ENCODE measurements around the gene TCEA3. TPM values are rescaled to one million over a fixed set of nuclear protein-coding genes. Genes with fewer than 3 reads are reported as not detected.

Gene TCEA3
- total and polyA plus RNA-seq, 7 donors = 70.2 to 301 (median 195) TPM

- no peaks in the 10 kb centered on the region for H3K27me3 ChIP-seq (ENCODE audit: insufficient read depth in 3 of 3, low read length in 2 of 3)
- H3K4me1 ChIP-seq = peaks cover 8% of the 10 kb centered on the region
- no peak overlapping the region for H3K27ac ChIP-seq
- ATAC-seq (no peak), DNase-seq (no peak)
- intact Hi-C loops (cut with DNase I) = loop anchor here in 1 of 2 donors (5.0 kb wide), 1 partner anchor 105 kb away; the partner anchor contains the start of gene E2F2
- WGBS, 3 donors = 97 to 98% (median 98%) methylated on average over 3 of the region's 3 CpGs
- no peaks in the 10 kb centered on the region for H3K9me3 ChIP-seq
- H3K4me3 ChIP-seq = no peak overlapping the region
- no peak for TF ChIP-seq CTCF (IDR thresholded peaks at IDR 0.05)
- peaks cover 2 to 42% of the 10 kb centered on the region in 2 donors for H3K36me3 ChIP-seq (ENCODE audit: insufficient read depth in 1 of 2, low read depth in 1 of 2)
Observed at GRCh38 chr1:23427550-23427949, 3.0 kb upstream of the TCEA3 start.

GRCh38 chr1:23426828-23427227 lies 2.3 kb upstream of the TCEA3 start:
- no peak for DNase-seq
- Histone ChIP-seq H3K27me3 (ENCODE audit: insufficient read depth in 3 of 3, low read length in 2 of 3) (no peaks in the 10 kb centered on the region), H3K9me3 (no peaks in the 10 kb centered on the region), H3K36me3 (ENCODE audit: insufficient read depth in 1 of 2, low read depth in 1 of 2) (peaks cover 2 to 36% of the 10 kb centered on the region in 2 donors), H3K27ac (no peak overlapping the region), H3K4me3 (no peak overlapping the region), H3K4me1 (peaks cover 16% of the 10 kb centered on the region)
- 62 to 80% (median 65%) methylated on average over 2 of the region's 2 CpGs for WGBS, 3 donors
- intact Hi-C loops (cut with DNase I) = loop anchor here in 1 of 2 donors (5.0 kb wide), 1 partner anchor 105 kb away; the partner anchor contains the start of gene E2F2
- ATAC-seq = no peak
- no peak for TF ChIP-seq CTCF (IDR thresholded peaks at IDR 0.05)

DNA sequence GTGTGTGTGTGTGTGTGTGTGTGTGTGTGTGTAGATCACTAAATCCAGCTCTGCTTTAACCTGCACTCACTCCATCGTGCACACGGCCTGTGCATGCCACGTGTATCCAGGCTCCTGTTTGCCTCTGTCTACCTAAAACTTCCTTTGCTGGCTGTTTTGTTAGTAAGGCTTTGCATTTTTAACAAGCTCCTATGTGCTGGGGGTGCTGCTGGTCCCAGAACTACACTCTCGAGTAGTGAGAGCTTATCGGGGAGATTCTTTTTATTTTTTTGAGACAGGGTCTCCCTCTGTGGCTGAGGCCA lies 596 bp upstream of the TCEA3 start:
- Histone ChIP-seq H3K27me3 (ENCODE audit: insufficient read depth in 3 of 3, low read length in 2 of 3) (no peaks in the 10 kb centered on the region), H3K4me3 (peak overlapping the region; percentile 75), H3K36me3 (ENCODE audit: insufficient read depth in 1 of 2, low read depth in 1 of 2) (peaks cover 0 to 19% of the 10 kb centered on the region in 2 donors), H3K27ac (peak overlapping the region; percentile 92), H3K9me3 (no peaks in the 10 kb centered on the region), H3K4me1 (peaks cover 32% of the 10 kb centered on the region)
- no peak for TF ChIP-seq CTCF (IDR thresholded peaks at IDR 0.05)
- intact Hi-C loops (cut with DNase I) = loop anchor here in 1 of 2 donors (5.0 kb wide), 1 partner anchor 107 kb away; the partner anchor contains the start of gene E2F2
- ATAC-seq (no peak), DNase-seq (no peak)
- WGBS, 3 donors = 14 to 26% (median 22%) methylated on average over 5 of the region's 5 CpGs

- ATAC-seq = peak; percentile 66 to 77 (median 74)
- H3K4me1 ChIP-seq = peaks cover 40% of the 10 kb centered on the region
- no peak for TF ChIP-seq CTCF (IDR thresholded peaks at IDR 0.05)
- H3K9me3 ChIP-seq = no peaks in the 10 kb centered on the region
- DNase-seq = peak; percentile 63 to 90
- H3K27me3 ChIP-seq (ENCODE audit: insufficient read depth in 3 of 3, low read length in 2 of 3) = no peaks in the 10 kb centered on the region
- peaks cover 0 to 6% of the 10 kb centered on the region in 2 donors for H3K36me3 ChIP-seq (ENCODE audit: insufficient read depth in 1 of 2, low read depth in 1 of 2)
- WGBS, 3 donors = 1 to 4% (median 3%) methylated on average over 31 to 46 of the region's 46 CpGs
- H3K4me3 ChIP-seq = peak overlapping the region; percentile 75
- intact Hi-C loops (cut with DNase I) = loop anchor here in 1 of 2 donors (5.0 kb wide), 1 partner anchor 54 kb away; no protein-coding TSS in a partner anchor
- H3K27ac ChIP-seq = peak overlapping the region; percentile 92
Observed at GRCh38 chr1:23423415-23424292, 894 bp downstream of the TCEA3 start.

All from psoas muscle (tissue), 8 donors.